ENCODE measurements around the gene KRTAP4-3.

- TF ChIP-seq, protein P1, sequence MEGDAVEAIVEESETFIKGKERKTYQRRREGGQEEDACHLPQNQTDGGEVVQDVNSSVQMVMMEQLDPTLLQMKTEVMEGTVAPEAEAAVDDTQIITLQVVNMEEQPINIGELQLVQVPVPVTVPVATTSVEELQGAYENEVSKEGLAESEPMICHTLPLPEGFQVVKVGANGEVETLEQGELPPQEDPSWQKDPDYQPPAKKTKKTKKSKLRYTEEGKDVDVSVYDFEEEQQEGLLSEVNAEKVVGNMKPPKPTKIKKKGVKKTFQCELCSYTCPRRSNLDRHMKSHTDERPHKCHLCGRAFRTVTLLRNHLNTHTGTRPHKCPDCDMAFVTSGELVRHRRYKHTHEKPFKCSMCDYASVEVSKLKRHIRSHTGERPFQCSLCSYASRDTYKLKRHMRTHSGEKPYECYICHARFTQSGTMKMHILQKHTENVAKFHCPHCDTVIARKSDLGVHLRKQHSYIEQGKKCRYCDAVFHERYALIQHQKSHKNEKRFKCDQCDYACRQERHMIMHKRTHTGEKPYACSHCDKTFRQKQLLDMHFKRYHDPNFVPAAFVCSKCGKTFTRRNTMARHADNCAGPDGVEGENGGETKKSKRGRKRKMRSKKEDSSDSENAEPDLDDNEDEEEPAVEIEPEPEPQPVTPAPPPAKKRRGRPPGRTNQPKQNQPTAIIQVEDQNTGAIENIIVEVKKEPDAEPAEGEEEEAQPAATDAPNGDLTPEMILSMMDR (IDR thresholded peaks at IDR 0.05; ENCODE audit: control extremely low read depth in 1 of 3, insufficient read depth in 1 of 3, low read depth in 1 of 3, low read length in 3 of 3): no peak
- TF ChIP-seq POLR2A (IDR thresholded peaks at IDR 0.05; ENCODE audit: control extremely low read depth in 1 of 2, low read depth in 2 of 2, low read length in 2 of 2): no peak
- TF ChIP-seq CHD2 (IDR thresholded peaks at IDR 0.05; ENCODE audit: low read length): no peak
- TF ChIP-seq HDAC2 (IDR thresholded peaks at IDR 0.05; ENCODE audit: borderline replicate concordance in 1 of 2, low read depth in 2 of 2, low read length in 2 of 2): no peak
- no peak for TF ChIP-seq BRCA1 (IDR thresholded peaks at IDR 0.05; ENCODE audit: low read depth, low read length)
- no peak for TF ChIP-seq MAFK (IDR thresholded peaks at IDR 0.05; ENCODE audit: low read depth, low read length)
- TF ChIP-seq, protein P2, sequence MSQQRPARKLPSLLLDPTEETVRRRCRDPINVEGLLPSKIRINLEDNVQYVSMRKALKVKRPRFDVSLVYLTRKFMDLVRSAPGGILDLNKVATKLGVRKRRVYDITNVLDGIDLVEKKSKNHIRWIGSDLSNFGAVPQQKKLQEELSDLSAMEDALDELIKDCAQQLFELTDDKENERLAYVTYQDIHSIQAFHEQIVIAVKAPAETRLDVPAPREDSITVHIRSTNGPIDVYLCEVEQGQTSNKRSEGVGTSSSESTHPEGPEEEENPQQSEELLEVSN (IDR thresholded peaks at IDR 0.05): no peak
- TF ChIP-seq EZH2 (IDR thresholded peaks at IDR 0.05; ENCODE audit: low read depth, low read length, severe bottlenecking): no peak
- TF ChIP-seq TAF1 (IDR thresholded peaks at IDR 0.05; ENCODE audit: low read depth, low read length): no peak
These were observed 3.9 kb upstream of the KRTAP4-3 start for GRCh38 chr17:41171886-41172285.

Measured in H1 (cell line).